Stomach (tissue), 4 donors: ENCODE results near the gene FGF14.

Experiments
- CTCF ChIP-seq, 7 experiments: fragments of 450-650 bp in 4 of 7; fragments of 200-600 bp in 3 of 7; sonication (generic) in 3 of 7; IDR thresholded peaks; one replicate each; pipeline ENCODE4 v1.5.1; 2016 to 2019; ENCODE audit warnings: antibody characterized with exemption in 7 of 7, control low read depth in 2 of 7, mild to moderate bottlenecking in 1 of 7
- EP300 ChIP-seq: sonication (generic); formaldehyde crosslinking; IDR thresholded peaks from one replicate; pipeline ENCODE4 v1.6.1; 2017; ENCODE audit warnings: antibody characterized with exemption
- POLR2A ChIP-seq, 4 donors: fragments of 450-650 bp; IDR thresholded peaks; one replicate each; pipeline ENCODE4 v1.6.1; 2016; ENCODE audit warnings: antibody characterized with exemption in 4 of 4, control low read depth in 2 of 4, mild to moderate bottlenecking in 1 of 4, moderate library complexity in 1 of 4

- TF ChIP-seq EP300 (no peak), CTCF (IDR thresholded peaks at IDR 0.05) (no peak), POLR2A (IDR thresholded peaks at IDR 0.05) (no peak)
Measured at GRCh38 chr13:101708115-101708514, 693.7 kb downstream of the FGF14 start.
